HepG2 (cell line): ENCODE data around the gene ISCA1.

Source experiments
- CTCF ChIP-seq: sonication (generic); formaldehyde crosslinking; IDR thresholded peaks from 2 replicates; pipeline ENCODE4 v1.5.0; 2020; ENCODE audit warnings: mild to moderate bottlenecking, missing genetic modification reagents, moderate library complexity
- HCFC1 ChIP-seq: fragments of 150-350 bp; IDR thresholded peaks from 2 replicates; pipeline ENCODE4 v1.6.1; 2014; ENCODE audit warnings: low read depth, low read length
- JUND ChIP-seq: sonication (generic); formaldehyde crosslinking; IDR thresholded peaks from 2 replicates; pipeline ENCODE4 v1.8.0; 2022; ENCODE audit warnings: mild to moderate bottlenecking, missing genetic modification reagents
- PATZ1 ChIP-seq: sonication (generic); formaldehyde crosslinking; IDR thresholded peaks from 2 replicates; pipeline ENCODE4 v1.4.0; 2020; ENCODE audit warnings: missing genetic modification reagents
- POLR2A ChIP-seq, 2 experiments: IDR thresholded peaks; 2 replicates each; pipeline ENCODE4 v1.6.1; 2011; ENCODE audit warnings: low read depth in 2 of 2, low read length in 2 of 2, mild to moderate bottlenecking in 1 of 2, moderate library complexity in 1 of 2; ENCODE audit not compliant: insufficient read depth in 1 of 2
- RNF2 ChIP-seq: fragments of 450-650 bp; conservative IDR thresholded peaks from 2 replicates; pipeline ENCODE4 v1.6.1; 2016; ENCODE audit warnings: low read depth
- SAP130 ChIP-seq: IDR thresholded peaks from 2 replicates; pipeline ENCODE4 v1.6.1; 2016; ENCODE audit warnings: low read depth
- TBL1XR1 ChIP-seq: fragments of 150-350 bp; IDR thresholded peaks from 2 replicates; pipeline ENCODE4 v1.6.1; 2014; ENCODE audit warnings: borderline replicate concordance, low read length; ENCODE audit not compliant: partially characterized antibody
- TSC22D2 ChIP-seq: sonication (generic); formaldehyde crosslinking; IDR thresholded peaks from 2 replicates; pipeline ENCODE4 v1.5.1; 2020; ENCODE audit warnings: missing genetic modification reagents, mild to moderate bottlenecking, borderline replicate concordance
- ZNF30 ChIP-seq: sonication (generic); formaldehyde crosslinking; IDR thresholded peaks from 2 replicates; pipeline ENCODE4 v1.5.0; 2020; ENCODE audit warnings: mild to moderate bottlenecking, missing genetic modification reagents
- ZNF709 ChIP-seq: sonication (generic); formaldehyde crosslinking; IDR thresholded peaks from 2 replicates; pipeline ENCODE4 v1.5.0; 2020; ENCODE audit warnings: mild to moderate bottlenecking, missing genetic modification reagents
- ZNF768 ChIP-seq: sonication (generic); formaldehyde crosslinking; IDR thresholded peaks from 2 replicates; pipeline ENCODE4 v1.4.0; 2020; ENCODE audit warnings: missing genetic modification reagents
- TF ChIP-seq, protein P1 (sequence below): sonication (generic); formaldehyde crosslinking; IDR thresholded peaks from 2 replicates; pipeline ENCODE4 v1.4.0; 2020; ENCODE audit warnings: low read depth, mild to moderate bottlenecking, missing genetic modification reagents

DNA sequence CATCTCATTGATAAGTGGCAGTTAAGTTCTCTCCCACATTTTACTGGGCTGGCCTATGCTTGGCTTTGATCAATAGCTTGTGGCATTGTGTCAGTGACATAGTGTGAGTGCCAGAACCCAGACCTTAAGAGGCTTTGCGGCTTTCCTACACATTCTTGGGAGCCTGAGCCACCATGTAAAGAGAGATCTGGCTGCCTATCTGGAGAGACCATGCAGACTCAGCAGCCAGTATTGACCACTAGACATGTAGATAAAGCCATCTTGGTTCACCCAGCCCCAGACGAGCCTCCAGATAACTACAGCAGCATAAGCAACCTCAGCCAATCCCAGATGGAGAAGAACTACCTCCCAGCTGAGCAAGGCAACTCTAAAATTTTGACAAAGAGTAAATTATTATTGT lies 51.5 kb downstream of the ISCA1 start:
- TF ChIP-seq CTCF (CRISPR knock-in tag) = no peak
- no peak for TF ChIP-seq PATZ1 (CRISPR knock-in tag)
- TF ChIP-seq, protein P1, sequence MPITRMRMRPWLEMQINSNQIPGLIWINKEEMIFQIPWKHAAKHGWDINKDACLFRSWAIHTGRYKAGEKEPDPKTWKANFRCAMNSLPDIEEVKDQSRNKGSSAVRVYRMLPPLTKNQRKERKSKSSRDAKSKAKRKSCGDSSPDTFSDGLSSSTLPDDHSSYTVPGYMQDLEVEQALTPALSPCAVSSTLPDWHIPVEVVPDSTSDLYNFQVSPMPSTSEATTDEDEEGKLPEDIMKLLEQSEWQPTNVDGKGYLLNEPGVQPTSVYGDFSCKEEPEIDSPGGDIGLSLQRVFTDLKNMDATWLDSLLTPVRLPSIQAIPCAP (CRISPR knock-in tag) = no peak
- TF ChIP-seq ZNF768 (CRISPR knock-in tag) = no peak
- TF ChIP-seq ZNF709 (CRISPR knock-in tag) = no peak
- no peak for TF ChIP-seq HCFC1
- no peak for TF ChIP-seq JUND (CRISPR knock-in tag)
- no peak for TF ChIP-seq ZNF30
- no peak for TF ChIP-seq TBL1XR1
- TF ChIP-seq RNF2 = no peak
- no peak for TF ChIP-seq POLR2A (IDR thresholded peaks at IDR 0.05; ENCODE audit: insufficient read depth in 1 of 2, low read depth in 2 of 2, low read length in 2 of 2)
- TF ChIP-seq TSC22D2 = no peak
- TF ChIP-seq SAP130 = no peak
